MV-4-11 (cell line): Measurements from ENCODE around the gene GNL2.

Experiments
- DNase-seq: peaks from one replicate; lab custom pipeline; 2025; lab: John Stamatoyannopoulos, UW

GNL2 gene

GRCh38 chr1:37595440-37596181, at the start of gene GNL2:
TSS of gene GNL2 (minus strand) at chr1:37595937. CDS start at chr1:37595822, 115 bp downstream.
- DNase-seq: peak; percentile 95

- DNase-seq: no peak
Observed at GRCh38 chr1:37641059-37641458, 45.3 kb upstream of the GNL2 start.

GRCh38 chr1:37636435-37636834, 40.7 kb upstream of the GNL2 start:
- no peak for DNase-seq

GRCh38 chr1:37634992-37635902, 39.5 kb upstream of the GNL2 start:
- no peak for DNase-seq

GRCh38 chr1:37634244-37634991, 38.7 kb upstream of the GNL2 start, which contains the start of gene RSPO1:
TSS of gene RSPO1 (minus strand) at chr1:37634892. CDS start at chr1:37629661, 5,231 bp downstream.
- no peak for DNase-seq

- DNase-seq: no peak
Observed at GRCh38 chr1:37633938-37634243, 38.2 kb upstream of the GNL2 start.

GRCh38 chr1:37633040-37633937, 37.6 kb upstream of the GNL2 start:
- DNase-seq: no peak

GRCh38 chr1:37631036-37631435, 35.3 kb upstream of the GNL2 start:
- no peak for DNase-seq

GRCh38 chr1:37630426-37631028, 34.8 kb upstream of the GNL2 start:
- no peak for DNase-seq

- DNase-seq: no peak
Observed at GRCh38 chr1:37629726-37630425, 34.1 kb upstream of the GNL2 start.

GRCh38 chr1:37629008-37629407, 33.3 kb upstream of the GNL2 start:
- no peak for DNase-seq

GRCh38 chr1:37628026-37628556, 32.4 kb upstream of the GNL2 start:
- DNase-seq: peak; percentile 84

GRCh38 chr1:37622131-37622530, 26.4 kb upstream of the GNL2 start:
- no peak for DNase-seq

GRCh38 chr1:37621326-37621870, 25.7 kb upstream of the GNL2 start:
- no peak for DNase-seq

GRCh38 chr1:37620707-37621106, 25.0 kb upstream of the GNL2 start:
- no peak for DNase-seq

- no peak for DNase-seq
Observed at GRCh38 chr1:37616330-37616729, 20.6 kb upstream of the GNL2 start.

- DNase-seq: no peak
Observed at GRCh38 chr1:37614105-37614504, 18.4 kb upstream of the GNL2 start.

GRCh38 chr1:37612186-37612585, 16.4 kb upstream of the GNL2 start:
- no peak for DNase-seq

- no peak for DNase-seq
Observed at GRCh38 chr1:37609994-37610393, 14.3 kb upstream of the GNL2 start.

- DNase-seq: peak; percentile 70
Observed at GRCh38 chr1:37609002-37609401, 13.3 kb upstream of the GNL2 start.
